Measurements from ENCODE around the gene ASB10.

DNA sequence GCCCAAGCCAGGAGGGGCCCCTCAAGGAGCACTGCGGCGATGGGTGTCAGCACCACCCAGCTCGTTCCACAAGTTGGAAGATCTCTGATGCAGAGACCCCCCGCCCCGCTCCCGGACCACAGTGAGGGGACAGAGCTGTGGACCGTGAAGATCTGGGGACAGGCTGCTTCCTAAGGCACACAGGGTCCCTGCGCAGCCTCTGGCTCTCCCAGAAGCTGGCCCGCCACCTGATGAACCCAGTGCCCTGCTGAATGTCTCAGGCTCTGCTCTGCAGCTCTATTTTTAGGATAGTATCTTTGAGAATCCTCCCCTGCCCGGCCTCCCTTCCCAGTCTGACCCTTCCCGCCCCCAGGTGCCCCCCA is 49.3 kb downstream of the ASB10 start:
- TF ChIP-seq, protein P1, sequence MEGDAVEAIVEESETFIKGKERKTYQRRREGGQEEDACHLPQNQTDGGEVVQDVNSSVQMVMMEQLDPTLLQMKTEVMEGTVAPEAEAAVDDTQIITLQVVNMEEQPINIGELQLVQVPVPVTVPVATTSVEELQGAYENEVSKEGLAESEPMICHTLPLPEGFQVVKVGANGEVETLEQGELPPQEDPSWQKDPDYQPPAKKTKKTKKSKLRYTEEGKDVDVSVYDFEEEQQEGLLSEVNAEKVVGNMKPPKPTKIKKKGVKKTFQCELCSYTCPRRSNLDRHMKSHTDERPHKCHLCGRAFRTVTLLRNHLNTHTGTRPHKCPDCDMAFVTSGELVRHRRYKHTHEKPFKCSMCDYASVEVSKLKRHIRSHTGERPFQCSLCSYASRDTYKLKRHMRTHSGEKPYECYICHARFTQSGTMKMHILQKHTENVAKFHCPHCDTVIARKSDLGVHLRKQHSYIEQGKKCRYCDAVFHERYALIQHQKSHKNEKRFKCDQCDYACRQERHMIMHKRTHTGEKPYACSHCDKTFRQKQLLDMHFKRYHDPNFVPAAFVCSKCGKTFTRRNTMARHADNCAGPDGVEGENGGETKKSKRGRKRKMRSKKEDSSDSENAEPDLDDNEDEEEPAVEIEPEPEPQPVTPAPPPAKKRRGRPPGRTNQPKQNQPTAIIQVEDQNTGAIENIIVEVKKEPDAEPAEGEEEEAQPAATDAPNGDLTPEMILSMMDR (IDR thresholded peaks at IDR 0.05) = no peak
- TF ChIP-seq POLR2AphosphoS5 (IDR thresholded peaks at IDR 0.05) = no peak
